GM18861 (cell line): ENCODE measurements around the gene FAM20C.

Source experiments
- ATAC-seq: cut with Tn5 transposase; IDR thresholded peaks from one replicate; pipeline ENCODE4 v1.9.1; 2021; ENCODE audit not compliant: unreplicated experiment

The FAM20C gene

DNA sequence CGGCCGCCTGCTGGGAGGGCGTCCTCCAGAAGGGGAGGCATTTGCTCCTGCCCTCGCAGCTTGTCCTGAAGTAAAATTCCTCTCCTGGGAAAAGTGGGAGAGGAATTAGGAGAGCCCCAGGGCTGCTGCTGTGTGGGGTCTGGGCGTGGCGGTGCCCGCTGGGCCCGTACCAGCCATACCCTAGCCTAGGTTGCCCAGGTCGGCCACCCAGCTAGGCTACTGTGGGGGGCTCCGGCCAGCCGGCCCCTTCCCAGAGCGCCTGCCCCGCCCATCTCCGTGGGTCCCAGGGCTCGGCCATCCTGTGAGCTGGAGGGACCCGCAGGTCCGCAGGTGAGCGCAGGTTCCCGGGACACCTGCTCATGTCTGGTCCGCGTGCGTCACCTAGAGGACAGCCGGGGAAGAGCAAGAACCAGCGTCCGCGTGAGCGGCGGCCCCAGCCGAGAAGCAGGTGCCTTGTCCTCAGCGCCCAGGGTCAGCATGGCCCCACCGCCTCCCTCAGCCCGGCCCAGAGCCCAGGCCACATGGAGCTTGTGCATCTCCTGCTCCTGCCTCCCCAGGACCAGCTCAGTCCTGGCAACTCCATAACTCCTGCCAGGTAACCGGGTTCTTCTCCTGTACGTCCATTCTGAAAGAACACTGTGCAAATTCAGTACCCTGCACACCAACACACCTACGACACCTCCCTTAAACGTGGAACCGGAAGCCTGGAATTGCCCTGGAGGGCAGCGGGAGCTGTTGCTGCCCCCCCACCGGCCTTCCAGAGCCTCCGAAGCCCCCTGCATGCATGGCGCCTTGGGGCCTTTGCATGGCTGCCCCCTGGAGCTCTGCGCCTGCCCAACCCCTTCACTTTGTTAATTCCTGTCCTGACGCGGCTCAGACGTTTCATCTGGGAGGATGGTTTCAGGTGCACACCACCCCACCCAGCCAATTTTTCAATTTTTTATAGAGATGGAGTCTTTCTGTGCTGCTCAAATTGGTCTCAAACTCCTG lies 74.8 kb downstream of the FAM20C start:
- no peak for ATAC-seq

DNA sequence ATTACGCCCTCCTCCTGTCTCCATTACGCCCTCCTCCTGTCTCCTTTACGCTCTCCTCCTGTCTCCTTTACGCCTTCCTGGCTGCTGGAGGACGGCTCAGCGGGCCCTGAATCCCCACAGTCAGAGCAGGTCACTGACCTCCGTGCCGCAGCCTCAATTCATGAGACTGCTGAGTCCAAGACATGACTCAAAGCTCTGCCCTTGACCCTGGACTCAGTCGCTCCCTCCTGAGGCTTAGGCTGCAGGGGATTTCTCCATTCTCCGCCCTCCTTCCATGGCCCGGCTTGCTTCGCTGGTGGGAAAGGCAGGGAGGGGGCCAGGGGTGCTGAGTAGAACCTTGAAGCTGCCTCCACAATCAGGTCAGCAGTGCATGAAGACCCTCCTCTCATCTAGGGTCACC lies 76.6 kb downstream of the FAM20C start:
- no peak for ATAC-seq

DNA sequence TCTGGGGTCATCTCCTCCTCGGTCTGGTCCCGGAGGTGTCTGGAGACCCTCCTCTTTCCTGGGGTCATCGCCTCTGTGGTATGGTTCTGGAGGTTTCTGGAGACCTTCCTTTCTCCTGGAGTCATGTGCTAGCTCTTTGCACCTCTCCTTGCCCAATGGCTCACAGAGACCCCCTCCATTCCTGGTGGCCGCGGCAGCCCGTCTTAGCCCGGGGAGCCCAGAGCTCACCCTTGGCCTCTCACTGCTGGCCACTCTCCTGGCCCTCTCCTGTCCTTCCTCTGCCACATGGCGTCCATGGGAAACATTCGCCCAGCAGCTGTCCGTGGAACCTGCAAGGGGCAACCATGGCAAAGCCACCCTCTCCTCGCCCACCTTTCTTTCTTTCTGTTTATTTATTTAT lies 77.3 kb downstream of the FAM20C start:
- ATAC-seq, result no peak

DNA sequence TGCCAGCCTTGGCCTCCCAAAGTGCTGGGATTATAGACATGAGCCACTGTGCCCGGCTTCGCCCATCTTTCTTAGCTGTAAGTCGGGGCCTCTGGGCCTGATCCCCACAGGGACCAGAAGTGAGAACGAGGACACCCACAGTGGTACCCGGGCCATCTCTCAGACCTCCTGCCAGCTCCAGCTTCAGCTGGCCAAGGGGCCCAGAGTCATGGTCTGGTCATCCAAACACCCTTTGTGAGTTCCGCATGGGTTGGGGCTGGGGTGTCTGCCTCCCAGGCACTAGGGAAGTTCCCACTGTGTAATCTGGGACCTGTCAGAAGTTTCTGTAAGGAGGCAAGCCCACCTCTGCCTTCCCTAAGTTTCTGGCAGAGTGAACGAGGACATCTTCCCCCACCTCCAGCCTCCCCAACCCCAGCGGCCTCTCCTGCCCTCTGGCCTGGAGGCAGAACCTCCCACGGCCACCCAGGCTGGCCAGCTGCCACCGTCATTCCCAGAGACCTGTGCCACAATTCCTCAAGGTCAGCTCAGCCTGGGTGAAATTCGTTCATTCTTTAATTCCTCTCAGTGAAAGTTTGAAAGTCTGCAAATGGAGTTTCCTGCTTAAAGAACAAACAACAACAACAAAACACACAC lies 78.1 kb downstream of the FAM20C start:
- ATAC-seq, result no peak

DNA sequence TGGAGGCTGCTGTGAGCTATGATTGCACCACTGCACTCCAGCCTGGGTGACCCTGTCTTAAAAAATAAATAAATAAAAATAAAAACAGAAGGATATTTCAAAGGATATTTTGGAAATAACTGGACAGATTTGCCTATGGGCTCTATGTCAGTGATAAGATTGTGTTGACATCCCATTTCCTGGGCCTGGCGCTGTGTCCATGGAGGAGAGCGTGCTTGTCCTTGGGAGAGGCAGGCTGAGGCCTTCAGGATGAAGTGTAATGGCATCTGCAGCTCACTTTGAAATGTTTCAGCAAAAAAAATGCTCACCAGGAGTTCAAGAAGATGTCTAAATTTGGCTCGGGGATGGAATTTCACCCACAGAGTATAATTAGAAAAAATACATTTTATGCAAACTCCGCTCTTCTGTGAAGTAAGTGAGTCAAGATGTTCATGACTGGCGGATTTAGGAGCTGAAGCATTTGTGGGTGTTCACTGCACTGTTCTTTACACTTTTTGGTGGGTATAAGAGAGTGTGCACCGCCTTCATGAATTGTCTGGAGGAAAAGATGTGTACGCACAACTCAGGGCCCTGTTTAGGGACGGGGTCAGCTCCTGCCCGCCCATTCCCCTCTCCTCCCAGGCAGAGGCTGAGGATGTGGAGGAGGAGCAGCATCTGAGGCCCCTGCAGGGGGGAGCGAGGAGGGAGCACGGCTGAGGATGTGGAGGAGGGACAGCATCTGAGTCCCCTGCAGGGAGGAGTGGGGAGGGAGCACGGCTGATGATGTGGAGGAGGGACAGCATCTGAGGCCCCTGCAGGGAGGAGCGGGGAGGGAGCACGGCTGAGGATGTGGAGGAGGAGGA lies 79.1 kb downstream of the FAM20C start:
- ATAC-seq, result no peak

DNA sequence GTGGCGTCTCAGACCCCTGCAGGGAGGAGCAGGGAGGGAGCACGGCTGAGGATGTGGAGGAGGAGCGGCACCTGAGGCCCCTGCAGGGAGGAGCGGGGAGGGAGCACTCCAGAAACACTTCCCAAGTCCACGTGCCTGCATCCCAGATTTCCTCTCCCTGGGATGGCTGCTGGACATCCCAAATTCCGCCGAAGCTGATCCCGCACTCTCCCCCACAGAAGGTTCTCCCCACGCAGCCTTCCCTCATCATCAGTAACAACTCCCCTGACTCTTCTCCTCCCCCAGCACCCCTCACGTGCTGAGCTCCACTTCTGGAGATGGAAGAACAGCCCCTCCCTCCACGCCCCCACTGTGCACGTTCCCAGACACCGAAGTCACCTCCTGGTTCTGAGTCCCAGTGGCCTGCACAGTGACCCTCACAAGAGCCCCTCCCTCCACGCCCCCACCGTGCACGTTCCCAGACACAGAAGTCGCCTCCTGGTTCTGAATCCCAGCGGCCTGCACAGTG lies 79.8 kb downstream of the FAM20C start:
- ATAC-seq, result no peak

DNA sequence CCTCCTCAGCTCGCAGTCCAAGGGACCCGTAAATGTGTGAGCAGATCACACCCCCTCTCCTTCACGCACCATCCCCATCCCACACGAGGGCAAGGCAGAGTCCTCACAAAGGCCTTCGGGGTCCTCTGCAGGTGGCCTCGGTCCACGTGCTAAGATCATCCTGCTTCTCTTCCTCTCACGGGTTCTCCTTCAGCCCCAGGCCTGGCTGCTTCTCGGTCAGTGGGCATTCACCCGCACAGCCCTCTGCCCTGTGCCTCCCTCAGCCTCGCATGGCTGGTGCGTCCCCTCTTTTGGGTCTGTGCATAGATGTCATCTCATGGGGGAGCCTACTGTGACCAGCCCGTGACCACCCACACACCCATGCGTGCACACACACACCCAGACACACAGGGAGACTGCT lies 80.3 kb downstream of the FAM20C start:
- no peak for ATAC-seq

DNA sequence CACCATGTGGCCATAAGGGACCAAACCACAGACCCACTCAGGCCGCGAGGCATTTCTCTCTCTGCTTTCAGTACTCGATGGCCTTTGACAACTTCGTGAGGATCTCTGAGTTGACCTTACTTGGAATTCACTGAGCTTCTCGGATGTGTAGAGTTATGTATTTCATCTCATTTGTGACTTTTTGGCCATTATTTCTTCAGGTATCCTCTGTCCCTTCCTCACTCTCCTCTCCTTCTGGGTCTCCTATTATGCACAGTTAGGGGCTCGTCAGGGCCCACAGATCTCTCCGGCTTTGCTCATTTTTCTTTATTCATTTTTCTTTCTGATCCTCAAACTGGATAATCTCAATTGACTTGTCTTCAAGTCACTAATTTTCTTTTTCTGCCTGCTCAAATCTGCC lies 81.0 kb downstream of the FAM20C start:
- ATAC-seq, result no peak

DNA sequence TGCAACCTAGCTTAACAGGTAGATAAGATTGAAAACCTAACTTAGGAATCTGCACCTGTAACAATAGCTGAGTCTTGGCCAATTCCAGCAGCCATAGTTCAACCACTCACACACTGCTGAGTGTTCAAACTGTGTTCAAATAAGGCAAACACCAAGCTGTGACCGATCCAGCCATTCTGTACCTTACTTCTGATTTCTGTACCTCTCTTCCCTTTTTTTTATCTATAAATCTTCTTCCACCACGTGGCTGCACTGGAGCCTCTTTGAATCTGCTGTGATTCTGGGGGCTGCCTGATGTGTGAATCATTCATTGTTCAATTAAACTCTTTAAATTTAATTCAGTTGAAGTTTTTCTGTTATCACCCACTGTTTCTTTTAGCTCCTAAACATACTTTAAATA lies 81.9 kb downstream of the FAM20C start:
- ATAC-seq, result no peak

DNA sequence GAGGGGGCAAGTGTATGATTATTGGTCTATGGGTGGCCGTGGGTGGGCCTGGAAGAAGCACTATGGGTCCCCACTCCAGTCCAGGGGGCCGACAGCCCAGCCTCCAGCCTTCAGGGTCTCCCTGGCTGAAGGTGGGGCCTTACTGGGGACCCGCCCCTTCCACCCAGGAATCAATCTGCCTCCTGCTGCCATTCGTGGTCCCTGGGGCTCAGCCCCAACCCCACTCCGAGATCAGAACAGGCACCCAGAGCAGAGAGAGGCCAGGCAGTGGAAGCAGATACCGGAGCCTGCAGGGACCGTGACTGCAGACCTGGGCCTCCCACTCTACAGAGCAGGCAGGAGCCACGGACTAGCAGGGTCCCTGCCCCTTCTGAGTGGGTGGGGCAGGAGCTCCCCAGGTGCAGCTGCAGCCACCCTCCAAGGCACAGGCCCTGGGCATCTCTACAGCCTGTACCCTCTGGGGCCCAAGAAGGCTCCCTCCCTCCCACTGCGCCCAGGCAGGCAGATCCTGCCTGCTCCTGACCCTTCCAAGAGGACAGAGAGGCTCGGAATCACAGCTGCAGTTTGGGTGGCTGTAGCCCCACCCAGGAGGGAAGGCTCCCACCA lies 84.0 kb downstream of the FAM20C start:
- ATAC-seq, result no peak

DNA sequence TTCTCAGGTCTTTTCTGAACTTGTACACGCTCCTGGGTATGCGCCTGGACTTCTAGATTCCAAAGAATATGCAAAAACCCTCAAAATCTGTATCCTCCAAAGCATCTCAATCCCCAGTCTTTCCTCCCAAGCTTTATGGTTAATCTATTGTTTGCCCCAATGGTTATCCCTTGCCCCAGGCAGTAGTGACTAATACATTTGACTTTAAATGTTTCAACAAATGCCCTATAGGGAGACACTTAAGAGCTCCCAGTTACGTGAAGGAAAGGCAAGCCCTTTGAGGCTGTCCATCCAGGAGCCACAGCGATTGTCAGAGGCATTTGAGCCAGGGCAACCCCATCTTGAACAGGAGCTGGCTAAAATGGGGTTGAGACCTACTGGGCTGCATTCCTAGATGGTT lies 84.9 kb downstream of the FAM20C start:
- no peak for ATAC-seq

DNA sequence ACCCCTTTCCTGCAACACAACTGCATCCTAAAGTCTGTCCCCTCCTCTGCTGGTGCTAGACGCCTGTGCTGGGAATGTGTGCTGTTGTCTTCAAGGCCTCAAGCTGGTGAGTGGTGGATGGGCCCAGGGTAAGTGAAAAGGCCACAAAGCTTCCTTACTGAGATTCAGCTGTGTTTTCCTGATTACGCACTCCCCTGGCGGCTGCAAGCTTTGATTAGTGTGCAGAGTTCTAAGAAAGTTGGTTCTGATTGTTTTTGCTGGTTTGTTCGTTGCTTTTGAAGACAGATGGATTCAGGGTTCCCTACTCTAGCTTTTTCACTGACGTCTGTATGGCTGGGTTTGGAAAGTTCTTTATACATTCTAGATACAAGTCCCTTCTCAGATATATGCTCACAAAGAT lies 85.7 kb downstream of the FAM20C start:
- ATAC-seq, result no peak

DNA sequence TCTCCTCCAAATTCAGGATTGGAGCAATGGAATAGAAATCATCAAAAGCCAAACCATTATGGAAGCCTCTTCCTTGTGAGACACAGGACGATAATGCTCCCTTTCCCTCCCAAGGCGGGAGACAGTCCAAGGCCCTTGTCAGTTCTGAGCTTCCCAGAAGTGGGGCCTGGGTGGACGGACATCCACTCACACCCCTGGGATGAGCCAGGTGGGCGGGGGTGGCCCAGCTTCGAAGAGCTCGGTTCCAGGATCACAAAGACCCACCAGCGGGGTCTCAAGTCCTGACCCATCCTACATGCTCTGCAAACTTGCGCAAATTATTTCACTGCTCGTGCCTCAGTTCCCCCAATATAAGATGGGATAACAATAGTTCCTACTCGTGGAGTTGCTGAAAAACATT lies 87.5 kb downstream of the FAM20C start:
- ATAC-seq, result no peak

DNA sequence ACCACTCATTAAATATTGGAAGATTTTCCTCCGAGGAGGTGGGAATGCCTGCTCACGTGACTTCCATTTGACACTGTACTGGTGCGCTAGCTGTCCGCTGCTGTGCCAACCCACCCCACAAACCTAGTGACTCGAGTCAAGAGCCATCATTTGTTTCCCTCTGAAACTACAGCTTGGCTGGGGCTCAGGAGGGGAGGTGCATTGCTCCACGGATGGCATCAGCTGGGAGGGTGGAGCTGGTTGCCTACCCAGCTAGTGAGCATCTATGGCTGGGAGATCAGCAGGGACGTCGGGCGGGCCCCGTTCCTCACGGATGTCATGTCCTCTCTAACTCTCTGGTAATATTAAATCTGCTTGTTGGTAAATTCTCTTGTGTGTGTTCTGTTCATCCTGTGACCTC lies 88.1 kb downstream of the FAM20C start:
- no peak for ATAC-seq

DNA sequence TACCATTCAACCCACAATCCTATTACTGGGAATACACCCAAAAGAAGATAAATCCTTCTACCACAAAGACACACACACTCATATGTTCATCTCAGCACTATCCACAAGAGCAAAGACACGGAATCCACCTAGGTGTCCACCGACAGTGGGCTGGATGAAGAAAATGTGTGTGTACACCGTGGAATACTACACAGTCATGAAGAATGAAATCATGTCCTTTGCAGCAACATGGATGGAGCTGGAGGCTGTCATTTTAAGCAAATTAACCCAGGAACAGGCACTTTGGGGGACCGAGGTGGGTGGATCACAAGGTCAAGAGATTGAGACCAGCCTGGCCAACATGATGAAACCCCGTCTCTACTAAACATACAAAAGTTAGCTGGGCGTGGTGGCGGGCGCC lies 89.3 kb downstream of the FAM20C start:
- ATAC-seq, result no peak

DNA sequence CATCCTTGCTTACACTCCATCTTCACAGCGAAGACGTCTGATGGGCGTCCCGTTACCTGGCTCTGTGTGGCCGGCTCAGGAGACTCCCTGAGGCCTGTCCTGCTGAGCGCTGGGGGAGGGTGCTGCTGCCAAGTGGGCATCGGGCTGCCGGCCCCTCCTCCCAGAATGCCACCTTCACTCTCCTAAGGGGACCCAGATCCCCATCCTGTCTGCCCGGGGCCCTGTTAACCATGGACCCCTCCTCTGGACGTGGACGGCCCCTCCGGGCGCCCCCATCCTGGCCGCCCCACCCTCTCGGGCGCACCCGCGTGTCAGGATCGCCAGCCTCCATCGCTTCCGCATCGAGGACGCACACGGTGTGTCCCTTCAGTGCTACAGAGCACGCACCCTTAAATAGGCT lies 90.2 kb downstream of the FAM20C start:
- no peak for ATAC-seq

DNA sequence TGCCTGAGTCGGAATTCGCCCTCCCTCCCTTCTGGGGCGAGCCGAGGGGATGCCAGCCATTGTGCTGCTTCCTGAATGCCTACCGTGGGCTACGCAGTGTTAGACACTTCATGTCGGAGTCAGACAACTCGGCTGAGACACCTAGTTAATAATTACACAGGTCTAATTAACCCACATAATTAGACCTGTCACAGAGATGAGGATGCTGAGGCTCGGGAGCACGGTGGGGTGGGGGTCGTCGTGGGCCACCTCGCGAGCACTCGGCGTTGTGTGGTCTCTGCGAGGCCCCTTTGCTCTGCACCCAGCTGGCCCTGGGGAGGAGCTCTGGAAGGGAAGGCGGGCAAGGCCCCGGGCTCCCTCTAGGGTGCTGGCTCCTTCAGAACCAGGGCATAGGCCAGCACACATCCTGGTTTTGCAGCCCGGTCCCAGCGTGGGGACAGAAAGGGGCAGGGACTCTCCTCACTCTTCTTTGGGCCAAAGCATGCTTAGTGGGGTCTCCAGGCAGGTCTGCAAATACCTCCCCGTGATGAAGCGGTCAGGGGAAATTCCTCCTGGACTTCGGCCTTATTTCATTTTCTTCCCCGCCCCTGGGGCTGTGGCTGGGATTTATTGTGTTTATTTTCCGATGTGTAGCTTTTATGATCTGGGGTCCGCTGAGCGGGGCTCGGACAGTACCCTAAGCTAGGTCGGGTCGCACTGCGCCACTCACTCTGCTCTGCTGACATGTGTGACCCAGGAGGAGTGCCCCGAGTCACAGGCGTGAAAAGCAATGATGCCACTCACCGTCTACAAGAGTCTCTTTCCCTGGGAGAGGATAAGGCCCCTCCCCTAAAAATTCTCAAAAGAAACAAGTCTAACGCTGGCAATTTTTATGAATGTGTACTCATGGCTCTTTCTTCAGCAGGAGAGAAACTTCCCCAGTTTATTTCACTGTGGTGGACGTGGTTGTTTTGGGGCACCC lies 92.7 kb downstream of the FAM20C start:
- ATAC-seq, result no peak

DNA sequence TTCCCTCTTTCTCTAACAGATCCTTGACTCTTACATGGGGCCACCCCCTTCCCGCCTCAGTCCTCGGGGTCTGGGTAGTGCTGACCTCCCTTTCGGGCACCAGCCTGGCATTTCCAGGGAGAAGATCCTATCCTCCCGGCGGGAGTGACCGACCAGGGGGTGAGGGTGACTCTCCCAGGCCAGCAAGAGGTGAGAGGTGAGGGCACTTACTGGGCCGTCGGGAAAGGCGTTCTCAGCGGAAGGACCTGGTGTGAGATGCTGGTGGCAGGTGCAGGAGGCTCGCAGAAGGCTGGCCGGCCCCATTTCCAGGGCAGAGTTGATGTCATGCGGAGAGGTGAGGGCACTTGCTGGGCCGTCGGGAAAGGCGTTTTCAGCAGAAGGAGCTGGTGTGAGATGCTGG lies 93.4 kb downstream of the FAM20C start:
- ATAC-seq, result no peak

DNA sequence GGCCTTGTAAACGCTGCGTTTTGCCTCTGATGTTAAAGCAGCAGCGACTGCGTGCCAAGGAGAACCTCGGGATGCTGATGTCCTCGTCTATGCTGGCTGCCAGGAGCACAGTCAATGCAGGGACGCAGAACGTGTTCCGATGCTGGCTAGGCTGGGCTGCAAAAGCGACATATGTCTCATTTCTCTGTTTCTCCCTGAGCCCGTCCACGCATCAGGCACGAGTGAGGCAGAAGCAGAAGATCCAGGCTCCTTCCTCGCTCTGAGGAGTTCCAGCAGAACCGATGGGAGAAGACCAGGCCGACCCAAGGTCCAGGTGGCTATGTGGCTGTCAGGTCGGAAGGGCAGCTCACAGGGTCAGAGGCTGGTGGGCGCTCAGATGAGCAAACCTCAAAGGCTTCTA lies 93.9 kb downstream of the FAM20C start:
- no peak for ATAC-seq

DNA sequence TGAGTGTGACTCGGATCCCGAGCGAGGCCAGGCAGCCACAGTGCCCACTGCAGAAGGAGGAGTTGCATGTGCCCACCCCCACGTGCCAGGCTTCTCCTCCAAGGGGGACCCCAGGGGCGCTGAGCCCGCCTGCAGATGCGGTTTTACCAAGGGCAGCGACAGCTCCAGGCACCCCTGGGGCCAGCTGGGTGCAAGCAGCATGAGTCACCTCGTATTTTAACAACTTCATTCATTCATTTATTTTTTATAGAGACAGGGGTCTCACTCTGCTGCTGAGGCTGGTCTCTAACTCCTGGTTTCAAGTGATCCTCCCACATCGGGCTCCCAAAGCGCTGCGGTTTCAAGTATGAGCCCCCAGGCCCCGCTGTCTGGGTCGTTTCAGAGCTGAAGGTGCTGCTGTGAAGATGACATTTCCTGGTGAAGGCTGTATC lies 96.3 kb downstream of the FAM20C start:
- ATAC-seq, result no peak
